ENCODE data around the gene MRPL39. TPM values are rescaled to one million over a fixed set of nuclear protein-coding genes. Genes with fewer than 3 reads are reported as not detected.
A peak's percentile ranks its signal among the peaks of the same experiment; 100 is the strongest.

The MRPL39 gene
- total and polyA plus RNA-seq, 7 donors = 40.5 to 75.0 (median 44.5) TPM

- TF ChIP-seq CTCF (IDR thresholded peaks at IDR 0.05) = peak; percentile 25
- intact Hi-C loops (cut with DNase I) = no loop called here
- peak; percentile 62 to 91 (median 80) for ATAC-seq
- H3K27me3 ChIP-seq (ENCODE audit: insufficient read depth in 3 of 3, low read length in 2 of 3) = peaks cover 0 to 20% (median 0%) of the 10 kb centered on the region in 3 donors
- no peaks in the 10 kb centered on the region for H3K36me3 ChIP-seq (ENCODE audit: insufficient read depth in 1 of 2, low read depth in 1 of 2)
- peak overlapping the region; percentile 71 for H3K4me3 ChIP-seq
- no peaks in the 10 kb centered on the region for H3K9me3 ChIP-seq
- DNase-seq = peak; percentile 37 to 64
- WGBS, 3 donors = 0 to 1% (median 1%) methylated on average over 31 to 40 of the region's 40 CpGs
- peak overlapping the region; percentile 59 for H3K27ac ChIP-seq
- peaks cover 14% of the 10 kb centered on the region for H3K4me1 ChIP-seq
These were observed 32.4 kb upstream of the MRPL39 start for GRCh38 chr21:25639551-25640201.

- DNase-seq = peak; percentile 47 to 57
- H3K4me3 ChIP-seq = peak within 1 kb of the TSS; percentile 71
- H3K36me3 ChIP-seq (ENCODE audit: insufficient read depth in 1 of 2, low read depth in 1 of 2) = no peaks in the 10 kb centered on the region
- 0% methylated on average over 30 to 41 of the region's 41 CpGs for WGBS, 3 donors
- ATAC-seq = peak; percentile 33 to 74 (median 48)
- H3K9me3 ChIP-seq = no peaks in the 10 kb centered on the region
- peaks cover 0 to 20% (median 0%) of the 10 kb centered on the region in 3 donors for H3K27me3 ChIP-seq (ENCODE audit: insufficient read depth in 3 of 3, low read length in 2 of 3)
- H3K4me1 ChIP-seq = peaks cover 14% of the 10 kb centered on the region
- H3K27ac ChIP-seq = peak within 1 kb of the TSS; percentile 59
- intact Hi-C loops (cut with DNase I) = no loop called here
- no peak for TF ChIP-seq CTCF (IDR thresholded peaks at IDR 0.05)
These were observed 31.6 kb upstream of the MRPL39 start, which contains the start of gene JAM2 for GRCh38 chr21:25638660-25639550. Gene JAM2 (plus strand): TSS chr21:25639258. CDS start chr21:25639822, 564 bp downstream.

- 31 to 45% (median 32%) methylated on average over 5 of the region's 5 CpGs for WGBS, 3 donors
- H3K4me3 ChIP-seq = no peak overlapping the region
- no peaks in the 10 kb centered on the region for H3K36me3 ChIP-seq (ENCODE audit: insufficient read depth in 1 of 2, low read depth in 1 of 2)
- no peak overlapping the region for H3K27ac ChIP-seq
- DNase-seq (no peak), ATAC-seq (no peak)
- intact Hi-C loops (cut with DNase I) = no loop called here
- H3K27me3 ChIP-seq (ENCODE audit: insufficient read depth in 3 of 3, low read length in 2 of 3) = peaks cover 0 to 20% (median 0%) of the 10 kb centered on the region in 3 donors
- no peaks in the 10 kb centered on the region for H3K9me3 ChIP-seq
- TF ChIP-seq CTCF (IDR thresholded peaks at IDR 0.05) = no peak
- H3K4me1 ChIP-seq = peaks cover 14% of the 10 kb centered on the region
These were observed 30.8 kb upstream of the MRPL39 start for GRCh38 chr21:25637851-25638659.

- Histone ChIP-seq H3K27me3 (ENCODE audit: insufficient read depth in 3 of 3, low read length in 2 of 3) (peaks cover 0 to 20% (median 0%) of the 10 kb centered on the region in 3 donors), H3K4me3 (no peak overlapping the region), H3K27ac (no peak overlapping the region), H3K4me1 (peaks cover 14% of the 10 kb centered on the region), H3K9me3 (no peaks in the 10 kb centered on the region), H3K36me3 (ENCODE audit: insufficient read depth in 1 of 2, low read depth in 1 of 2) (no peaks in the 10 kb centered on the region)
- intact Hi-C loops (cut with DNase I) = loop anchor here in 1 of 2 donors (1.0 kb wide), 1 partner anchor 28 kb away; no protein-coding TSS in a partner anchor
- WGBS, 3 donors = 83 to 90% (median 85%) methylated on average over 2 of the region's 2 CpGs
- no peak for ATAC-seq
- TF ChIP-seq CTCF (IDR thresholded peaks at IDR 0.05) = no peak
- DNase-seq = no peak
These were observed 29.4 kb upstream of the MRPL39 start for GRCh38 chr21:25636727-25637126.

All from psoas muscle (tissue), 8 donors.